GM10248 (cell line): Measurements from ENCODE around the gene CACNA2D2.

Experiments used
- CTCF ChIA-PET: fragments of 300-600 bp; sonication (Branson Sonifier 250); formaldehyde crosslinking; extraction: SDS; loops from one replicate; lab custom pipeline; 2021; ENCODE audit warnings: antibody characterized with exemption; lab: Yijun Ruan, JAX
- POLR2A ChIA-PET: fragments of 350-650 bp; sonication (Branson Sonifier 250); formaldehyde crosslinking; extraction: SDS; loops from one replicate; lab custom pipeline; 2020; ENCODE audit warnings: antibody characterized with exemption; lab: Yijun Ruan, JAX
- DNase-seq: peaks from one replicate; pipeline ENCODE4 v3.0.0; 2012; ENCODE audit errors: extremely low spot score
- CTCF ChIP-seq: IDR thresholded peaks from 2 replicates; pipeline ENCODE4 v1.5.1; 2012; ENCODE audit warnings: mild to moderate bottlenecking, low read depth; ENCODE audit errors: extremely low read depth, missing control alignments, control extremely low read depth

The CACNA2D2 gene

DNA sequence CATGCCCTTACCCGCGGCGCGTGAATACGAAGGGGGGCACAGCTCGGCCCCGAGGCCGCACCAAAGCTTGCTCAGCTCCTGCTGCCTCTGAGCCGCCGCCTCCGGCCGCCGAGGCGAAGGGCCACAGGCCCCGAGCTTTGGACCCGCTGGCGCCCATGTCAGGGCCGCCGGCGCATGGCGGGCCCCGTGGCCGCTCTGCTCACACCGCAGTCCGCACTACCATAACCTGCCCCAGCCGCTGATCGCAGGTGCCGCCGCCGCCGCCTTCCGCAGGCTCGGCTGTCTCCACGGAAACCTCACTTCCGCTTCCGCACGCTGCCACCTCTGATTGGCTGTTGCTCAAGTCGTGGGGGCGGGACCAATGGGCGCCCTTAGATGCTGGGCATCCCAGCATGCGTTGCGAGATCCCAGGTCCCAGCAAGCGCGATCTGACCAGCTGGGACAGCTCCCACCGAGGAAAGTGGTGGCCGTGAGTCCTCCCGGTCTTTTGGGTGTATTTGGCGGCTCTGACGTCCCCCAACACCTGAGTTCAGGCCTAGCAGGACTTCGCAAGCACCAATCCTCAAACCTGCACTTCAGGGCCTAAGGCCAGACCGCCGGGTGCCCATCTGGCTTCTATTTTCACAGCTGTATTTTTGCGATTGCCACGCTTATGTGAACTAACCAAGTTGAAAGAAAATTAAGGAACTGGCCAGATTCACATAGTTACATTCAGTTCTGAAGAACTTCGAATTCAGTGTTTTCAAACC is 175.3 kb downstream of the CACNA2D2 start, which contains the start of gene TUSC2:
TUSC2 (minus strand) TSS at position 281 of the 749 bp plus-strand sequence; CDS start at position 157, 124 bp downstream.
- CTCF ChIA-PET: interaction anchor here (1.0 to 2.7 kb wide), 11 partner anchors 8 to 82 kb away, joined by 3 to 5 read pairs (median 3); no protein-coding TSS in a partner anchor
- TF ChIP-seq CTCF: no peak
- POLR2A ChIA-PET: interaction anchor here (0.7 to 2.5 kb wide), 5 partner anchors 9 to 109 kb away, joined by 4 to 30 read pairs (median 5); partner anchors contain the start of genes CYB561D2 and NPRL2
- peak; percentile 97 for DNase-seq

GRCh38 chr3:50327129-50327528 is 176.3 kb downstream of the CACNA2D2 start:
- DNase-seq: no peak
- POLR2A ChIA-PET: interaction anchor here (1.2 to 2.5 kb wide), 3 partner anchors 10 to 92 kb away, joined by 4 to 30 read pairs (median 5); partner anchors contain the start of genes CYB561D2 and NPRL2
- CTCF ChIA-PET: interaction anchor here (1.1 to 1.4 kb wide), 5 partner anchors 8 to 81 kb away, joined by 3 to 5 read pairs (median 3); no protein-coding TSS in a partner anchor

GRCh38 chr3:50326182-50326541 is 177.3 kb downstream of the CACNA2D2 start:
- no peak for DNase-seq
- ChIA-PET CTCF (interaction anchor here (1.0 to 3.9 kb wide), 3 partner anchors 10 to 48 kb away, joined by 3 to 23 read pairs (median 3); partner anchors contain the start of genes HYAL3, LSMEM2 and NAA80), POLR2A (interaction anchor here (0.6 kb wide), 1 partner anchor 63 kb away, joined by 5 read pairs; no protein-coding TSS in a partner anchor)
- TF ChIP-seq CTCF: no peak

More at GRCh38 chr3:50327129-50327528, 176.3 kb downstream of the CACNA2D2 start:
- TF ChIP-seq CTCF: no peak

DNA sequence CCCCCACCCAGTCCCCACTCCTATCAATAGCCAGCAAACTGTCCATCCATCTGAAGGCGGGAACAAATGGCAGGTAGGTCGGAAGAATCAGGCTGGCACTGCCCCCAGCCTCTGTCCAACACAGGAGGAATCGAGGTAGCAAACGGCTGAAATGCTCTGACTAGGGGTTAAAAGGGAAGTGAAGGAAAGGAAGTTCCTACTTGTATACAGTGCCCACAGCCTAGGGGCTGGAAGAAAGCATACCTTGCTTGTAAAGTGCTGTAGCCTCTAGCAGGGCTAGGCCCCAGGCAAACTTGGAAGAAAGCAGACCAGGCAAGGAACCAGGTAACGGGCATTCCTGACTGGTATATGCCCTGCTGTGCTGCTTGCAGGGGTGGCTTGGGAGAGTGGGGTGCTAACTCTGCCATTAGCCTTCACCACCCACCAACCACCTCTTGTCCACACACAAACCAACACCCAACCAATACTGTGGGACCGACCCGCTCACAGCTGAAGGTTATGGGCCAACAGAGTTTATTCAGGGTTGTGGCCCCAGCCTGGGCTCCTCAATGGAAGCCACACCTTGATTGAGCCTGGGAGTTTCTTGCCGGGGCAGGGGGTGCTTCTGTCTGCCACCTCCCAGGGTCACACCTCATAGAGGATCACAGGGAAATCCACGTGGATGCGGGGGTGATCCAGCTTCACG is 177.8 kb downstream of the CACNA2D2 start:
- POLR2A ChIA-PET: interaction anchor here (0.6 kb wide), 1 partner anchor 62 kb away, joined by 5 read pairs; no protein-coding TSS in a partner anchor
- DNase-seq: no peak
- no peak for TF ChIP-seq CTCF
- CTCF ChIA-PET: interaction anchor here (0.6 to 3.9 kb wide), 11 partner anchors 11 to 90 kb away, joined by 3 to 41 read pairs (median 5); partner anchors contain the start of genes GNAI2, HYAL3, LSMEM2 and NAA80

- ChIA-PET CTCF (interaction anchor here (0.6 to 3.9 kb wide), 18 partner anchors 9 to 267 kb away, joined by 3 to 41 read pairs (median 4); partner anchors contain the start of genes GNAI2, HYAL3, NAA80 and RASSF1), POLR2A (no interaction called here)
- TF ChIP-seq CTCF: no peak
- no peak for DNase-seq
These were observed 178.3 kb downstream of the CACNA2D2 start for GRCh38 chr3:50325113-50325480.
